Islet precursor cell (in vitro differentiated cells): ENCODE measurements around the gene SAC3D1.

Experiments
- DNase-seq: peaks from one replicate; pipeline ENCODE4 v3.0.0-alpha.2; 2018

Gene SAC3D1

GRCh38 chr11:65027213-65028067 is 13.6 kb upstream of the SAC3D1 start, which contains the start of gene SNX15:
Gene SNX15 (plus strand): TSS chr11:65027439. CDS start chr11:65027538, 99 bp downstream.
- DNase-seq = peak; percentile 96

GRCh38 chr11:65032216-65032615 is 8.8 kb upstream of the SAC3D1 start:
- DNase-seq = no peak

- no peak for DNase-seq
Observed at GRCh38 chr11:65034423-65034822, 6.6 kb upstream of the SAC3D1 start.

GRCh38 chr11:65035579-65035978 is 5.4 kb upstream of the SAC3D1 start:
- no peak for DNase-seq

- DNase-seq = no peak
Observed at GRCh38 chr11:65036931-65037330, 4.1 kb upstream of the SAC3D1 start.

- DNase-seq = no peak
Observed at GRCh38 chr11:65040520-65040846, 527 bp upstream of the SAC3D1 start.

GRCh38 chr11:65042891-65043290 is 1.9 kb downstream of the SAC3D1 start:
- DNase-seq = no peak

- no peak for DNase-seq
Observed at GRCh38 chr11:65043881-65044501, 3.0 kb downstream of the SAC3D1 start.

- no peak for DNase-seq
Observed at GRCh38 chr11:65045061-65045460, 4.1 kb downstream of the SAC3D1 start.

- no peak for DNase-seq
Observed at GRCh38 chr11:65045728-65046127, 4.7 kb downstream of the SAC3D1 start.

GRCh38 chr11:65047581-65048422 is 6.8 kb downstream of the SAC3D1 start:
- DNase-seq = no peak

- no peak for DNase-seq
Observed at GRCh38 chr11:65051398-65051858, 10.4 kb downstream of the SAC3D1 start.

GRCh38 chr11:65053827-65054508 is 13.0 kb downstream of the SAC3D1 start:
- DNase-seq = no peak

- no peak for DNase-seq
Observed at GRCh38 chr11:65055538-65055937, 14.5 kb downstream of the SAC3D1 start.

GRCh38 chr11:65056999-65057398 is 16.0 kb downstream of the SAC3D1 start:
- no peak for DNase-seq

GRCh38 chr11:65057526-65057925 is 16.5 kb downstream of the SAC3D1 start:
- DNase-seq = no peak

- no peak for DNase-seq
Observed at GRCh38 chr11:65058012-65058411, 17.0 kb downstream of the SAC3D1 start.

GRCh38 chr11:65058419-65059054 is 17.5 kb downstream of the SAC3D1 start, which contains the start of gene NAALADL1:
Gene NAALADL1 (minus strand): TSS chr11:65058553. CDS start chr11:65058521, 32 bp downstream.
- DNase-seq = no peak

GRCh38 chr11:65059523-65059922 is 18.5 kb downstream of the SAC3D1 start:
- DNase-seq = no peak

GRCh38 chr11:65059959-65060824 is 19.2 kb downstream of the SAC3D1 start:
- DNase-seq = no peak

GRCh38 chr11:65060913-65061408 is 20.0 kb downstream of the SAC3D1 start:
- peak; percentile 71 for DNase-seq
